Smooth muscle cell (in vitro differentiated cells): ENCODE results near the gene APBA2. TPM values are rescaled to one million over a fixed set of nuclear protein-coding genes. Genes with fewer than 3 reads are reported as not detected.

Source experiments
- DNase-seq: peaks from one replicate; lab custom pipeline; 2025; ENCODE audit not compliant: unreplicated experiment; lab: John Stamatoyannopoulos, UW
- H2AFZ ChIP-seq: fragments of 200-600 bp; sonication (generic); 2 replicates; pipeline ENCODE4 v1.6.0; 2016; ENCODE audit warnings: antibody characterized with exemption, low read depth, mild to moderate bottlenecking
- H3F3A ChIP-seq: fragments of 200-600 bp; sonication (generic); 2 replicates; pipeline ENCODE4 v1.6.0; 2017; ENCODE audit warnings: antibody characterized with exemption, low read depth
- H3K27ac ChIP-seq: fragments of 200-600 bp; sonication (generic); 2 replicates; pipeline ENCODE4 v1.5.1; 2016; ENCODE audit warnings: low read depth, mild to moderate bottlenecking
- H3K27me3 ChIP-seq: fragments of 200-600 bp; sonication (generic); 2 replicates; pipeline ENCODE4 v1.6.1; 2016; ENCODE audit warnings: low read depth, mild to moderate bottlenecking
- H3K36me3 ChIP-seq: fragments of 200-600 bp; sonication (generic); 2 replicates; pipeline ENCODE4 v1.5.1; 2016; ENCODE audit warnings: low read depth
- H3K4me1 ChIP-seq: fragments of 200-600 bp; sonication (generic); 2 replicates; pipeline ENCODE4 v1.5.1; 2016; ENCODE audit warnings: low read depth
- H3K4me2 ChIP-seq: fragments of 200-600 bp; sonication (generic); 2 replicates; pipeline ENCODE4 v1.6.0; 2016; ENCODE audit warnings: mild to moderate bottlenecking
- H3K4me3 ChIP-seq: fragments of 200-600 bp; sonication (generic); 2 replicates; pipeline ENCODE4 v1.5.1; 2016; ENCODE audit warnings: mild to moderate bottlenecking
- H3K79me2 ChIP-seq: fragments of 200-600 bp; sonication (generic); 2 replicates; pipeline ENCODE4 v1.6.0; 2016; ENCODE audit warnings: low read depth, mild to moderate bottlenecking
- H3K9ac ChIP-seq: fragments of 200-600 bp; sonication (generic); 2 replicates; pipeline ENCODE4 v1.6.0; 2016; ENCODE audit warnings: low read depth
- H3K9me3 ChIP-seq: fragments of 200-600 bp; sonication (generic); replicated peaks from 2 replicates; pipeline ENCODE4 v1.5.1; 2016; ENCODE audit warnings: low read depth
- H4K20me1 ChIP-seq: fragments of 200-600 bp; sonication (generic); 2 replicates; pipeline ENCODE4 v1.6.0; 2016; ENCODE audit warnings: low read depth
- whole genome bisulfite sequencing: methylation state at CpG from one replicate; pipeline ENCODE4 v1.1.7; 2016; ENCODE audit warnings: low lambda C conversion rate; 5-methylcytosine and 5-hydroxymethylcytosine counted together
- polyA plus RNA-seq: library from polyadenylated mRNA; unstranded; fragments of >200 nt; fragmentation: Nextera tagmentation; extraction: Ambion mirVana; gene quantifications from 2 replicates; pipeline ENCODE4 v1.2.1, GENCODE V29; 2016
- total RNA-seq: library from RNA; depleted of rRNA; stranded (reverse); fragments of >200 nt; gene quantifications from 2 replicates; pipeline ENCODE4 v1.2.3, GENCODE V29; 2014
- TF ChIP-seq, protein P1 (sequence below): fragments of 200-600 bp; sonication (generic); IDR thresholded peaks from 2 replicates; pipeline ENCODE4 v1.5.1; 2017; ENCODE audit warnings: borderline replicate concordance, mild to moderate bottlenecking, antibody characterized with exemption; ENCODE audit not compliant: insufficient read depth, poor library complexity, severe bottlenecking

APBA2 gene
- total and polyA plus RNA-seq, 2 experiments from 2014 or later: 10.2 to 14.9 TPM

DNA sequence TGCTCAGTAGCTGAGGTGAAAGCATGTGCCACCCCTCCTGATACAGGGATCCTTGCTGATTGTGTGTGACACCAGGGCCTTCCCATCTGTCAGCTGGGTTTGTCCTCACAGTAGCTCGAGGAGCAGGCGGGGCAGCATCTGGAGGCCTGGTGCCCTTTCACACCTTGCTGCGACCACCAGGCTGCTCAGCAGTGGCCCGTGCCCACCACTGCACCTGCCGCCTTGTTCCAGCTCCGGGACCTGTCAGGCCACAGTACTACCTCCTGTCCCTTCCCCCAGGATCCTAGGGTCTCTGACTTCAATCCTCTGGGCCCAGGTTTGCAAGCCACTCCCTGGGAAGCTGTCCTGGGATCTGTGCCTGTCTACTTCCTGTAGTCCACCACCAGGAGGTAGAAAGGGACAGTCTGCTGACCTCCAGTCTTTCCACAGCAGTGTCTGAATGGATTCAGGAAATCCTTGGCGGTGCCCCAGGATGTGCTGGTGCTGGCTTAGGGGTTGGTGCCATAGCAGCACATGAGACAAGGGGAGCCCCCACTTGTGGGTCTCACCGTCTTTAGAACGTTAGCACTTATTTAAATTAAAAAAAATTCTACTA lies 27.5 kb downstream of the APBA2 start:
- H3K79me2 ChIP-seq: no peaks in the 10 kb centered on the region
- no peak overlapping the region for H2AFZ ChIP-seq
- H3F3A ChIP-seq: no peaks in the 10 kb centered on the region
- H3K9ac ChIP-seq: no peak overlapping the region
- WGBS: 95% methylated on average over 9 of the region's 9 CpGs
- no peak overlapping the region for H3K27ac ChIP-seq
- TF ChIP-seq, protein P1, sequence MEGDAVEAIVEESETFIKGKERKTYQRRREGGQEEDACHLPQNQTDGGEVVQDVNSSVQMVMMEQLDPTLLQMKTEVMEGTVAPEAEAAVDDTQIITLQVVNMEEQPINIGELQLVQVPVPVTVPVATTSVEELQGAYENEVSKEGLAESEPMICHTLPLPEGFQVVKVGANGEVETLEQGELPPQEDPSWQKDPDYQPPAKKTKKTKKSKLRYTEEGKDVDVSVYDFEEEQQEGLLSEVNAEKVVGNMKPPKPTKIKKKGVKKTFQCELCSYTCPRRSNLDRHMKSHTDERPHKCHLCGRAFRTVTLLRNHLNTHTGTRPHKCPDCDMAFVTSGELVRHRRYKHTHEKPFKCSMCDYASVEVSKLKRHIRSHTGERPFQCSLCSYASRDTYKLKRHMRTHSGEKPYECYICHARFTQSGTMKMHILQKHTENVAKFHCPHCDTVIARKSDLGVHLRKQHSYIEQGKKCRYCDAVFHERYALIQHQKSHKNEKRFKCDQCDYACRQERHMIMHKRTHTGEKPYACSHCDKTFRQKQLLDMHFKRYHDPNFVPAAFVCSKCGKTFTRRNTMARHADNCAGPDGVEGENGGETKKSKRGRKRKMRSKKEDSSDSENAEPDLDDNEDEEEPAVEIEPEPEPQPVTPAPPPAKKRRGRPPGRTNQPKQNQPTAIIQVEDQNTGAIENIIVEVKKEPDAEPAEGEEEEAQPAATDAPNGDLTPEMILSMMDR: peak; percentile 8
- H3K4me1 ChIP-seq: peaks cover 9% of the 10 kb centered on the region
- H3K36me3 ChIP-seq: no peaks in the 10 kb centered on the region
- H3K27me3 ChIP-seq: no peaks in the 10 kb centered on the region
- H3K9me3 ChIP-seq: no peaks in the 10 kb centered on the region
- no peaks in the 10 kb centered on the region for H4K20me1 ChIP-seq
- H3K4me3 ChIP-seq: no peak overlapping the region
- DNase-seq: no peak
- no peak overlapping the region for H3K4me2 ChIP-seq

DNA sequence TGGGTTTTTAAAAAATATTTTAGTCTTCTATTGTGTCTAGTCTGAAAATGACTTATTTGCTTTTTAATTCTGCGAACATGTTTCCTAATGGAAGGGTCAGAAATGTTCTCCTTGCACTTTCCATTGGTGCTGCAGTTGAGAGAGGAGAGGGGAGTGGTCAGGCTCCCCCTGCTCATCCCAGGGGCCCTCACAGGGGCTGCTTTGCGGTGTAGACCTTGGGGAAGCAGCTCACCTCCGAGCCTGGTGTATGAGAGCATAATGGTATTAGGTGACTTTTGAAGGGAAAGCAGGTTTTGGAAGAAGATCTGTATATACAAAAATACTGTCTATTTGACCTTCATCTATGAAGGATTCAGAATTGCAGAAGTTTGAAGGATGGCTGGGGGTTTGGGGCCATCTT lies 28.3 kb downstream of the APBA2 start:
- Histone ChIP-seq H3K79me2 (no peaks in the 10 kb centered on the region), H3K36me3 (no peaks in the 10 kb centered on the region), H2AFZ (no peak overlapping the region), H3K27me3 (no peaks in the 10 kb centered on the region), H3K9me3 (no peaks in the 10 kb centered on the region), H3K4me2 (no peak overlapping the region), H3K4me3 (no peak overlapping the region), H3K27ac (no peak overlapping the region), H3F3A (no peaks in the 10 kb centered on the region), H4K20me1 (no peaks in the 10 kb centered on the region), H3K4me1 (peaks cover 9% of the 10 kb centered on the region), H3K9ac (no peak overlapping the region)
- TF ChIP-seq, protein P1: no peak
- 96% methylated on average over 3 of the region's 3 CpGs for WGBS
- DNase-seq: no peak

DNA sequence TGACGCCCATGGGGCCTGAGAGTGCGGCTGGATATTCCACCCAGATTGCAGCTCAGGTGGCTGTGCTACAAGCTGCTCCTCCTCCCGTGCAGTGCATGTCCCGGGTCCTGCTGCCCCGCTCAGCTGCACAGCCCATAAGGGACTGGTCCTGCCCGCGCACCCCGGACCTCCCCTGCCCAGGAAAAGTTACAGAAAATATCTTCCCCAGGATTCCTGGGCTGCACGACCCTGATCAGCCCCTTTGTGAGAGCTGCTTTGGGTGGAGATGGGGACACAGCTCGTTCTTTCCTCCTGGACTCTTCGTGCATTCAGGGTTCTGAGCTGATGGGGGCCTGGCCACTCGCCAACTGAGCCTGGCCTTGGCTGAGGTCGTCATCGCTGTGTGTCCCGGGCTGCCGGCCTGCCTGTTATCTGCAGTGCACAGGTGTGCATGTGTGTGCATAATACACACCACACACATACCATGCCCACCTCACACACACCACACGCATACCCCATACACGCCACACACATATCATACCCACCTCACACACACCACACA lies 28.8 kb downstream of the APBA2 start:
- no peaks in the 10 kb centered on the region for H3K36me3 ChIP-seq
- H2AFZ ChIP-seq: no peak overlapping the region
- no peaks in the 10 kb centered on the region for H4K20me1 ChIP-seq
- H3K4me1 ChIP-seq: peaks cover 9% of the 10 kb centered on the region
- H3K4me2 ChIP-seq: no peak overlapping the region
- H3F3A ChIP-seq: no peaks in the 10 kb centered on the region
- H3K4me3 ChIP-seq: no peak overlapping the region
- DNase-seq: no peak
- H3K9ac ChIP-seq: no peak overlapping the region
- WGBS: 92% methylated on average over 14 of the region's 18 CpGs
- TF ChIP-seq, protein P1: no peak
- no peaks in the 10 kb centered on the region for H3K79me2 ChIP-seq
- no peak overlapping the region for H3K27ac ChIP-seq
- no peaks in the 10 kb centered on the region for H3K27me3 ChIP-seq
- no peaks in the 10 kb centered on the region for H3K9me3 ChIP-seq

DNA sequence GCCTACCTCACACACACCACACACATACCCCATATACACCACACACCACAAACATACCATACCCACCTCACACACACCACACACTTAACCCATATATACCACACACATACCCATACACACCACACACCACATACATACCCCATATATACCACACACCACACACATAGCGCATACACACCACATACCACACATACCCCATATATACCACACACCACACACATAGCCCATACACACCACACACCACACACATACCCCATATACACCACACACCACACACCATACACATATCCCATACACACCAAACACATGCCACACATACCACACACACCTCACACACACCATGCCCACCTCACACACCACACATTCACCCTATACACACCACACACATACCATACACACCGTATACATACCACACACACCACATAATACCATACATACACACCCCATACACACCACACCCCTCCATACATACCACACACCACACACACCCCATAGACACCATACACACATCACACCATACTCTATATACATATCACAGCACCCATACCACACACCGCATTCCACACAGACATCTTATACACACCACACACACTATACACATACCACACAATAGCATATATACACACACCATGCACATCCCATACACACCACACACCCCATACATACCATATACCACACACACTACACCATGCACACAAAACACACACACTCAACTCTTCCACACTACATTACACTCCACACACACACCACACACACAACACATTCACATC lies 29.5 kb downstream of the APBA2 start:
- H3K79me2 ChIP-seq: no peaks in the 10 kb centered on the region
- no peak overlapping the region for H2AFZ ChIP-seq
- no peak overlapping the region for H3K4me3 ChIP-seq
- TF ChIP-seq, protein P1: no peak
- no peak for DNase-seq
- no peaks in the 10 kb centered on the region for H3K36me3 ChIP-seq
- H3K9ac ChIP-seq: no peak overlapping the region
- peaks cover 9% of the 10 kb centered on the region for H3K4me1 ChIP-seq
- no peak overlapping the region for H3K27ac ChIP-seq
- no peaks in the 10 kb centered on the region for H3F3A ChIP-seq
- H4K20me1 ChIP-seq: no peaks in the 10 kb centered on the region
- no peaks in the 10 kb centered on the region for H3K27me3 ChIP-seq
- 96% methylated on average over 3 of the region's 3 CpGs for WGBS
- no peak overlapping the region for H3K4me2 ChIP-seq
- H3K9me3 ChIP-seq: no peaks in the 10 kb centered on the region
